Nephron (organoid): ENCODE measurements around the gene FOXA3.

ENCODE experiments used
- H3K27ac Mint-ChIP-seq, 3 experiments: 2 replicates each; pipeline ENCODE4 v1.8.0; 2020; ENCODE audit warnings: mixed read lengths in 3 of 3, mild to moderate bottlenecking in 2 of 3, moderate library complexity in 1 of 3
- H3K27me3 Mint-ChIP-seq: 2 replicates; pipeline ENCODE4 v1.8.0; 2021; ENCODE audit warnings: low read depth, mild to moderate bottlenecking, moderate library complexity, mixed read lengths
- H3K36me3 Mint-ChIP-seq: 2 replicates; pipeline ENCODE4 v1.8.0; 2020; ENCODE audit warnings: low read depth, mixed read lengths
- H3K4me1 Mint-ChIP-seq: 2 replicates; pipeline ENCODE4 v1.8.0; 2020; ENCODE audit warnings: mixed read lengths
- H3K4me3 Mint-ChIP-seq, 3 experiments: 2 replicates each; pipeline ENCODE4 v1.8.0; 2020; ENCODE audit warnings: mild to moderate bottlenecking in 3 of 3, mixed read lengths in 3 of 3, moderate library complexity in 2 of 3
- H3K9me3 Mint-ChIP-seq: 2 replicates; pipeline ENCODE4 v1.8.0; 2020; ENCODE audit warnings: mixed read lengths
- TF ChIP-seq, protein P1 (sequence below), 3 experiments: fragments of 200-600 bp; sonication (generic); IDR thresholded peaks; one replicate each; pipeline ENCODE4 v1.5.0; 2021; ENCODE audit warnings: antibody characterized with exemption in 3 of 3; ENCODE audit not compliant: unreplicated experiment in 3 of 3

Gene FOXA3

DNA sequence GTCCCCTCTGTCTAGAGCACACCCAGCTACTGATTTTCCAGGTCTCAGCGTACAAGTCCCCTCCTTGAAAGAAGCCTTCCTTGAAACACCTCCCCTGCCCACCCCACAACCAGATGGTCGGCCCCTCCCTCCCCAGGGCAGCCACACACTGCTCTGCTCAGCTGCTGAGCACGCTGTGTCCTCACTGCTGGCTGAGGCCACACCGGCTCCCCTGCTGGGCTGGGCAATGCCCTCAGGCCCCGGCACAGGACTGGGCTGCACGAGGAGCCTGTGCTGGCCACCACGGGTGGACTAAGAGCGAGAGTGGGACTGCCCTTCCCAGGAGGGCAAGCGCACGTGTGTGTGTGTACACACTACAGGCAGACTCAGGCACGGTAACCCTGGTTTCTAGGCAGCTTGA lies 37.2 kb upstream of the FOXA3 start:
- no peak overlapping the region for H3K4me3 Mint-ChIP-seq
- TF ChIP-seq, protein P1, sequence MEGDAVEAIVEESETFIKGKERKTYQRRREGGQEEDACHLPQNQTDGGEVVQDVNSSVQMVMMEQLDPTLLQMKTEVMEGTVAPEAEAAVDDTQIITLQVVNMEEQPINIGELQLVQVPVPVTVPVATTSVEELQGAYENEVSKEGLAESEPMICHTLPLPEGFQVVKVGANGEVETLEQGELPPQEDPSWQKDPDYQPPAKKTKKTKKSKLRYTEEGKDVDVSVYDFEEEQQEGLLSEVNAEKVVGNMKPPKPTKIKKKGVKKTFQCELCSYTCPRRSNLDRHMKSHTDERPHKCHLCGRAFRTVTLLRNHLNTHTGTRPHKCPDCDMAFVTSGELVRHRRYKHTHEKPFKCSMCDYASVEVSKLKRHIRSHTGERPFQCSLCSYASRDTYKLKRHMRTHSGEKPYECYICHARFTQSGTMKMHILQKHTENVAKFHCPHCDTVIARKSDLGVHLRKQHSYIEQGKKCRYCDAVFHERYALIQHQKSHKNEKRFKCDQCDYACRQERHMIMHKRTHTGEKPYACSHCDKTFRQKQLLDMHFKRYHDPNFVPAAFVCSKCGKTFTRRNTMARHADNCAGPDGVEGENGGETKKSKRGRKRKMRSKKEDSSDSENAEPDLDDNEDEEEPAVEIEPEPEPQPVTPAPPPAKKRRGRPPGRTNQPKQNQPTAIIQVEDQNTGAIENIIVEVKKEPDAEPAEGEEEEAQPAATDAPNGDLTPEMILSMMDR (IDR thresholded peaks at IDR 0.05; ENCODE audit: unreplicated experiment in 3 of 3): no peak
- peaks cover 5% of the 10 kb centered on the region for H3K4me1 Mint-ChIP-seq
- no peaks in the 10 kb centered on the region for H3K9me3 Mint-ChIP-seq
- no peak overlapping the region for H3K27ac Mint-ChIP-seq
- peaks cover 51% of the 10 kb centered on the region for H3K36me3 Mint-ChIP-seq
- H3K27me3 Mint-ChIP-seq: no peaks in the 10 kb centered on the region

DNA sequence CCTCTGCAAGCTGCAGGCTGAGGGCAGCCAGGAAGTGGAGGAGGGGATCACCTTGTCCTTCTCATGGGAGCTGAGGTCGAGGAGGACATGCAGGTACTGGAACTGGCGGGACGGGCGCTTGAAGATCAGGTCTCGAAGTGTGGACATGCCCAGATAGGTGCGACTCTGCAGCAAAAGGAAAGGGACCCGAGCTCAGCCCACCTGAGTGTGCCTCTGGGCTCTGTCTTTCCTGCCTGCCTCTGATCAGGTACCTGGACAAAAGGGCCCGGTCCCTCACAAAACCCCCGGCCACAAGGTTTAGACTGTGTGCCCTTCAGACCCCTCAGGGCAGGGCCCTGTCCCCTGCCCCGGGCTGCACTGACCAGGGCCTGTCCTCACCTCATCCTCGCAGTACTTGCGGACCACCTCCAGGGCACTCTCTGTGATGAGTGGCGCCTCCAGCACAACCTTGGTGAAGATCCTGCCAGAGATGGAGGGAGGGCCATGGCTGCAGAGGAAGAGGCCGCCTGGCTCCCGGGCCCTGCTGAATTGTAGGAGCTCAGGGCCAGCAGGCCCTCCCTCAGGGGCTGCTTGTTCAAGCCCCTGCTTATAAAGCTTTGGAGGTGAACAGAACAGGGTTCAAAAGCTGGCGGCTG lies 36.5 kb upstream of the FOXA3 start:
- no peak overlapping the region for H3K27ac Mint-ChIP-seq

DNA sequence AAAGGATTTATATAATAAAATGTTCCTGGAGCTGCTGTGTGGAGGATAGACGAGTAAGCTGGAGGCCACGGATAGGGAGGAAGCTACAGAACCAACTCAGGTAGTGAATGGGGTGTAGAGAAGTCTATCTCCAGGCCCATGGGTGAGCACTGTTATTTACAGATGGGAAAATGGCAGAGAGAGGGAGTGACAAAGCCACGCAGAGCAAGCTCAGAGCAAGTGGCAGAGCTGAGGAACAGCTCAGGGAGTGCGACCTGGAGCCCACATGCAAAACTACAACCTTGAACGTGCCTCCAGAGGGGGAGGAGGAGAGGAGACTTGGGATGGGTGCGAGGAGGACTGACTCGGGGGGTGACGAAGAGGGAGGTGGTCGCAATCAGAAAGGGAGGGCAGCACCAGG lies 35.6 kb upstream of the FOXA3 start:
- Mint-ChIP-seq H3K27ac (no peak overlapping the region), H3K27me3 (no peaks in the 10 kb centered on the region)

More for the DNA sequence above, 36.5 kb upstream of the FOXA3 start:
- TF ChIP-seq, protein P1 (IDR thresholded peaks at IDR 0.05; ENCODE audit: unreplicated experiment in 3 of 3): no peak
- H3K27me3 Mint-ChIP-seq: no peaks in the 10 kb centered on the region
- no peak overlapping the region for H3K4me3 Mint-ChIP-seq
- H3K9me3 Mint-ChIP-seq: no peaks in the 10 kb centered on the region
- H3K4me1 Mint-ChIP-seq: peaks cover 5% of the 10 kb centered on the region
- H3K36me3 Mint-ChIP-seq: peaks cover 56% of the 10 kb centered on the region

DNA sequence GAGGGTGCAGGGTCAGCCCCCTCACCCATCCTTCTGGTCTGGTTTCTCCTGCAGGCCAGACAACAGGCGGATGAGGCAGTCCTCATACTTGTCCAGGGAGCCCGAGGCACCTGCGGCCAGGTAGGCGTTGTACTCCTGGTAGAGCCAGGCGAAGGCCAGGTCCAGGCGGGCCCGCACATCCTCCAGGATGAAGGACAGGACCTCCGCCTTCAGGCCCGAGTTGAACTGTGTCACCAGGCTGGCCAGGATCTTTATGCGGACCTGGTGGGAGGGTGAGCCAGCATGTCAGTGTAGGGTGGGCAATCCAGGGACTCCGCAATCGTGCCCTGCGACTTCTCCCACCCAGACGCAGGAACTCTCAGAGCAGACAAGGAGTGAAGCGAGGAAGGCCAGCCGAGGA lies 35.2 kb upstream of the FOXA3 start:
- Mint-ChIP-seq H3K4me3 (no peak overlapping the region), H3K27me3 (no peaks in the 10 kb centered on the region), H3K27ac (no peak overlapping the region), H3K9me3 (no peaks in the 10 kb centered on the region), H3K4me1 (peaks cover 5% of the 10 kb centered on the region), H3K36me3 (peaks cover 64% of the 10 kb centered on the region)
- TF ChIP-seq, protein P1 (IDR thresholded peaks at IDR 0.05; ENCODE audit: unreplicated experiment in 3 of 3): no peak

More for the DNA sequence above, 35.6 kb upstream of the FOXA3 start:
- H3K36me3 Mint-ChIP-seq: peaks cover 62% of the 10 kb centered on the region
- peaks cover 5% of the 10 kb centered on the region for H3K4me1 Mint-ChIP-seq
- no peak overlapping the region for H3K4me3 Mint-ChIP-seq
- no peaks in the 10 kb centered on the region for H3K9me3 Mint-ChIP-seq
- TF ChIP-seq, protein P1 (IDR thresholded peaks at IDR 0.05; ENCODE audit: unreplicated experiment in 3 of 3): no peak

DNA sequence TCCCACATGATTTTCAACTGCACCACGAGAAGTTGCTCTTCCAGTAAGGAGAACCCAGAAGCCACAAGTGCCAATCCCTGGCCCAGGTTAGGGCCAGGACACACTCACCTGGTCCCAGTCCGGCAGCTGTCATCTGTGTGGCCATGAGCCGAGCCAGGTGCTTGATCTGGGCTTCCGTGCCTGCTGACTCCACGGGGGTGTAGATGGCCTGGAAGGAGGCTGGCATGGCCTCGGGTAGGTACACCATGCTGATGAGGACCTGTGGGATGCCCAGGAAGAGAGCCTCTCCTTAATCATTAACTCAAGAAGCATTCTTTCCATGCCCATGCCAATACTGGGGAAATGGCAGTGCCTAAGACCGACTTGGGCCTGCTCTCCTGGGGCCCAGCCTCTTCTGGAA lies 29.2 kb upstream of the FOXA3 start:
- TF ChIP-seq, protein P1 (IDR thresholded peaks at IDR 0.05; ENCODE audit: unreplicated experiment in 3 of 3): no peak
- peaks cover 75% of the 10 kb centered on the region for H3K36me3 Mint-ChIP-seq
- H3K9me3 Mint-ChIP-seq: no peaks in the 10 kb centered on the region
- no peaks in the 10 kb centered on the region for H3K4me1 Mint-ChIP-seq
- H3K27me3 Mint-ChIP-seq: no peaks in the 10 kb centered on the region
- H3K4me3 Mint-ChIP-seq: no peak overlapping the region
- H3K27ac Mint-ChIP-seq: no peak overlapping the region

DNA sequence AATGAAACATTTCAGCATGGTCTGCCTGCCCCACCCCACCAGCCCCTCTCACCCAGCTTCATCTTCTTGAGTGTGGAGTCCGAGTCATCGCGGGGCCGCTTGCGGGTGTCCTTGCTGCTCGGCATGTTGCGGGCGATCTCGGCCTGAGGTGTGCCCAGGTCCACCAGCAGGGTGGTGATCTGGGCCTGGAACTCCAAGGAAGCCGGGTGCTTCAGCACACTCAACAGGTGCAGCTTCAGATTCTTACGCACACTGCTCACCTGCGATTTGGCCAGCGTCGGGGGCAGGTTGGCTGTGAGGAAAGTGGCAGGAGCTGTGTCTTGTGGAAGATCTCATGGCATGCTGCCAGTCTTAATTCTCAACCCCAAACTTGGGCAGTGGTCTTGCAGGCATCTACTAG lies 21.9 kb upstream of the FOXA3 start:
- Mint-ChIP-seq H3K4me1 (no peaks in the 10 kb centered on the region), H3K9me3 (no peaks in the 10 kb centered on the region), H3K36me3 (peaks cover 82% of the 10 kb centered on the region), H3K4me3 (no peak overlapping the region), H3K27me3 (no peaks in the 10 kb centered on the region), H3K27ac (no peak overlapping the region)
- TF ChIP-seq, protein P1 (IDR thresholded peaks at IDR 0.05; ENCODE audit: unreplicated experiment in 3 of 3): no peak
